ENCODE results near the gene GDPGP1.

DNA sequence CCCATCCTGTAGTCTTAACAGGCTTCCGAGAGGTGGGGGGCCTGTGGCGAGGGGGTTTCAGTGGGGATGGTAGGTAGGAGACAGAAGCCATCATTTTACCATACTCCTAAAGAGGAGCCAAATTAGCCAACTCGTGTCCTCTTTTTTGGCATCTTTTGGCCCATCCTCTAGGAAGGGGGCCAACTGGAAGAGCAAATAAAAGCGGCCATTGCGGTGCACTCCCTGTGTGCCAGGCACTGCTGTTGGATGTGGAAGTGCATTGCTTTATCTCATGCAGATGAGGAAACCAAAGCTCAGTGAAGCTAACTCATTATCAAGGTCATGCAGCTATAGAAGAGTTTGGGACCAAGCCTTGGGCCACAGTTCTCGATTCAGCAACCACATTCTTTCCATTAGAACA is 26.8 kb upstream of the GDPGP1 start:
- TF ChIP-seq, protein P1, sequence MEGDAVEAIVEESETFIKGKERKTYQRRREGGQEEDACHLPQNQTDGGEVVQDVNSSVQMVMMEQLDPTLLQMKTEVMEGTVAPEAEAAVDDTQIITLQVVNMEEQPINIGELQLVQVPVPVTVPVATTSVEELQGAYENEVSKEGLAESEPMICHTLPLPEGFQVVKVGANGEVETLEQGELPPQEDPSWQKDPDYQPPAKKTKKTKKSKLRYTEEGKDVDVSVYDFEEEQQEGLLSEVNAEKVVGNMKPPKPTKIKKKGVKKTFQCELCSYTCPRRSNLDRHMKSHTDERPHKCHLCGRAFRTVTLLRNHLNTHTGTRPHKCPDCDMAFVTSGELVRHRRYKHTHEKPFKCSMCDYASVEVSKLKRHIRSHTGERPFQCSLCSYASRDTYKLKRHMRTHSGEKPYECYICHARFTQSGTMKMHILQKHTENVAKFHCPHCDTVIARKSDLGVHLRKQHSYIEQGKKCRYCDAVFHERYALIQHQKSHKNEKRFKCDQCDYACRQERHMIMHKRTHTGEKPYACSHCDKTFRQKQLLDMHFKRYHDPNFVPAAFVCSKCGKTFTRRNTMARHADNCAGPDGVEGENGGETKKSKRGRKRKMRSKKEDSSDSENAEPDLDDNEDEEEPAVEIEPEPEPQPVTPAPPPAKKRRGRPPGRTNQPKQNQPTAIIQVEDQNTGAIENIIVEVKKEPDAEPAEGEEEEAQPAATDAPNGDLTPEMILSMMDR (IDR thresholded peaks at IDR 0.05), result no peak
- no peak for TF ChIP-seq POLR2A (IDR thresholded peaks at IDR 0.05)
